HepG2 (cell line): ENCODE data around the gene GTSF1L. TPM values are rescaled to one million over a fixed set of nuclear protein-coding genes. Genes with fewer than 3 reads are reported as not detected.

Source experiments
- ATAC-seq: fragments of 200-7000 bp; cut with Tn5 transposase; 3 replicates; pipeline ENCODE4 v1.9.1; 2020; ENCODE audit warnings: mild to moderate bottlenecking, moderate library complexity
- BruUV-seq: library from RNA; stranded (reverse); fragments of 400-500 nt; replicated peaks from 2 replicates; lab custom pipeline; 2021; lab: Mats Ljungman, UMichigan
- CTCF ChIA-PET: fragments of 300-600 bp; formaldehyde crosslinking; extraction: SDS; loops from one replicate; lab custom pipeline; 2021; ENCODE audit warnings: low total read pairs, inconsistent platforms, low intra/inter-chr PET ratio; lab: Yijun Ruan, JAX
- POLR2A ChIA-PET: fragments of 350-600 bp; sonication (Branson Sonifier 250); formaldehyde crosslinking; loops from one replicate; lab custom pipeline; 2020; ENCODE audit warnings: antibody characterized with exemption, inconsistent platforms; lab: Yijun Ruan, JAX
- DNase-seq: peaks from one replicate; pipeline ENCODE4 v3.0.0-alpha.2; 2015; ENCODE audit warnings: low spot score
- FAIRE-seq: peaks from 3 replicates; lab custom pipeline; 2011; peaks lifted over from hg19 to GRCh38; lab: Jason Lieb, UNC
- H2AFZ ChIP-seq: one replicate; pipeline ENCODE4 v1.6.1; 2011; ENCODE audit warnings: low read length, inconsistent platforms
- H3K27ac ChIP-seq: fragments of 300-600 bp; 3 replicates; pipeline ENCODE4 v1.8.0; 2011; ENCODE audit warnings: mixed run types, mild to moderate bottlenecking, mixed read lengths, low read length, inconsistent platforms; ENCODE audit not compliant: insufficient read depth; ENCODE audit errors: extremely low read length
- H3K27me3 ChIP-seq, 2 experiments: fragments of 200-600 bp in 1 of 2; 2 replicates in 1 of 2; 3 replicates in 1 of 2; pipeline versions ENCODE4 v1.6.0 to v1.8.0; 2011; ENCODE audit warnings: low read length in 2 of 2, mild to moderate bottlenecking in 2 of 2, moderate library complexity in 2 of 2, inconsistent platforms in 1 of 2; ENCODE audit not compliant: insufficient read depth in 2 of 2, control insufficient read depth in 1 of 2
- H3K36me3 ChIP-seq, 2 experiments: fragments of 200-600 bp in 1 of 2; replicated peaks in 1 of 2; 2 replicates in 1 of 2; 3 replicates in 1 of 2; pipeline versions ENCODE4 v1.5.1 to v1.8.0; 2011; ENCODE audit warnings: low read length in 2 of 2, inconsistent platforms in 1 of 2; ENCODE audit not compliant: insufficient read depth in 2 of 2, control insufficient read depth in 1 of 2
- H3K4me1 ChIP-seq: 2 replicates; pipeline ENCODE4 v1.5.1; 2012; ENCODE audit warnings: low read length, inconsistent platforms; ENCODE audit not compliant: insufficient read depth
- H3K4me2 ChIP-seq: 2 replicates; pipeline ENCODE4 v1.6.0; 2011; ENCODE audit warnings: low read depth, low read length, inconsistent platforms
- H3K4me3 ChIP-seq, 3 experiments: fragments of 200-600 bp in 1 of 3; sonication (generic), shearing (Covaris generic) in 1 of 3; replicated peaks in 1 of 3; 2 replicates each; pipeline ENCODE4 v1.5.1; 2011 to 2016; ENCODE audit warnings: low read length in 3 of 3, inconsistent platforms in 2 of 3, low read depth in 2 of 3, mild to moderate bottlenecking in 2 of 3, control low read depth in 1 of 3, mixed read lengths in 1 of 3; ENCODE audit not compliant: insufficient read depth in 1 of 3
- H3K79me2 ChIP-seq: one replicate; pipeline ENCODE4 v1.6.1; 2011; ENCODE audit warnings: low read length, inconsistent platforms; ENCODE audit not compliant: insufficient read depth
- H3K9ac ChIP-seq: 2 replicates; pipeline ENCODE4 v1.6.0; 2011; ENCODE audit warnings: mild to moderate bottlenecking, low read depth, low read length, inconsistent platforms; ENCODE audit not compliant: insufficient read depth
- H3K9me3 ChIP-seq: 2 replicates; pipeline ENCODE4 v1.5.1; 2012; ENCODE audit warnings: mild to moderate bottlenecking, low read length
- H4K20me1 ChIP-seq: 2 replicates; pipeline ENCODE4 v1.6.0; 2011; ENCODE audit warnings: inconsistent platforms, mild to moderate bottlenecking, low read length, moderate library complexity; ENCODE audit not compliant: insufficient read depth
- AGO2 ChIP-seq: fragments of 200-400 bp; formaldehyde crosslinking; optimal IDR thresholded peaks from 2 replicates; pipeline ENCODE3; 2017; ENCODE audit warnings: mild to moderate bottlenecking, low read depth, low read length, moderate library complexity
- BRD4 ChIP-seq: sonication (generic); formaldehyde crosslinking; IDR thresholded peaks from 2 replicates; pipeline ENCODE4 v1.4.0; 2020; ENCODE audit warnings: missing genetic modification reagents
- CAMTA2 ChIP-seq: sonication (generic); formaldehyde crosslinking; IDR thresholded peaks from 2 replicates; pipeline ENCODE4 v1.4.0; 2020; ENCODE audit warnings: mild to moderate bottlenecking, missing genetic modification reagents, borderline replicate concordance
- GMEB2 ChIP-seq: IDR thresholded peaks from 2 replicates; pipeline ENCODE4 v1.6.1; 2016; ENCODE audit warnings: missing biosample characterization, missing genetic modification reagents, low read depth
- LCORL ChIP-seq, 2 experiments: fragments of 450-650 bp in 1 of 2; sonication (generic) in 1 of 2; formaldehyde crosslinking in 1 of 2; IDR thresholded peaks; 2 replicates each; pipeline versions ENCODE4 v1.5.0 to v1.6.1; 2017 to 2020; ENCODE audit warnings: antibody characterized with exemption in 1 of 2, missing genetic modification reagents in 1 of 2
- MAFF ChIP-seq: IDR thresholded peaks from 2 replicates; pipeline ENCODE4 v1.6.1; 2011; ENCODE audit warnings: low read depth, low read length, improper control_type of control experiment
- NAIF1 ChIP-seq: sonication (generic); formaldehyde crosslinking; IDR thresholded peaks from 2 replicates; pipeline ENCODE4 v1.5.0; 2020; ENCODE audit warnings: mild to moderate bottlenecking, missing genetic modification reagents, borderline replicate concordance
- TOPORS ChIP-seq: sonication (generic); formaldehyde crosslinking; IDR thresholded peaks from 2 replicates; pipeline ENCODE4 v1.8.0; 2023; ENCODE audit warnings: mild to moderate bottlenecking, missing genetic modification reagents
- ZBTB33 ChIP-seq: sonication (generic); formaldehyde crosslinking; IDR thresholded peaks from 2 replicates; pipeline ENCODE4 v1.4.0; 2020; ENCODE audit warnings: missing genetic modification reagents
- ZNF276 ChIP-seq: sonication (generic); formaldehyde crosslinking; IDR thresholded peaks from 2 replicates; pipeline ENCODE4 v1.4.0; 2020; ENCODE audit warnings: mild to moderate bottlenecking, low read depth, missing genetic modification reagents
- ZNF768 ChIP-seq: sonication (generic); formaldehyde crosslinking; IDR thresholded peaks from 2 replicates; pipeline ENCODE4 v1.4.0; 2020; ENCODE audit warnings: missing genetic modification reagents
- ZSCAN12 ChIP-seq: sonication (generic); formaldehyde crosslinking; IDR thresholded peaks from 2 replicates; pipeline ENCODE4 v1.9.0; 2021; ENCODE audit warnings: mild to moderate bottlenecking, missing genetic modification reagents
- ZSCAN5A ChIP-seq: sonication (generic); formaldehyde crosslinking; IDR thresholded peaks from 2 replicates; pipeline ENCODE4 v1.8.0; 2022; ENCODE audit warnings: mild to moderate bottlenecking, missing genetic modification reagents, borderline replicate concordance
- WGBS: methylation state at CpG from one replicate; pipeline ENCODE4 v1.1.6; 2017; ENCODE audit warnings: low lambda C conversion rate; 5-methylcytosine and 5-hydroxymethylcytosine counted together
- in situ Hi-C: cut with HindIII; loops from 2 replicates; pipeline ENCODE4 v1.10.0; 2017; ENCODE audit warnings: low pct_unique_long_range_greater_than_20kb; ENCODE audit not compliant: extremely low pct_ligation_motif_present
- intact Hi-C: fragments of 100-400 bp; cut with micrococcal nuclease; formaldehyde crosslinking; loops from one replicate; pipeline ENCODE4 v1.10.0; 2022; ENCODE audit not compliant: unreplicated experiment
- polyA plus RNA-seq, 8 experiments: library from polyadenylated mRNA; depleted of rRNA in 3 of 8; stranded (reverse) in 7 of 8; unstranded in 1 of 8; fragments of >200 nt; fragmentation: Illumina TruSeq in 4 of 8; extraction: Trizol in 4 of 8; gene quantifications; 2 replicates each; pipeline versions ENCODE4 v1.2.1 to v1.2.3, GENCODE V29; 2011 to 2016; ENCODE audit warnings: low read depth in 4 of 8, missing spikeins in 1 of 8, mixed read lengths in 1 of 8; ENCODE audit not compliant: insufficient read depth in 1 of 8
- total RNA-seq, 5 experiments: library from RNA; depleted of rRNA; stranded (reverse); fragments of >200 nt; fragmentation: Illumina TruSeq; extraction: Trizol; gene quantifications; 2 replicates each; pipeline ENCODE4 v1.2.3, GENCODE V29; 2016; ENCODE audit warnings: low read depth in 1 of 5
- TF ChIP-seq, protein P1 (sequence below): sonication (generic); formaldehyde crosslinking; IDR thresholded peaks from 2 replicates; pipeline ENCODE4 v1.8.1; 2023; ENCODE audit warnings: mild to moderate bottlenecking, missing genetic modification reagents

The GTSF1L gene
- total and polyA plus RNA-seq, 2 of the 13 experiments (the other 11 are each of a cell fraction or from before 2014, with no cell fraction given), result not detected

DNA sequence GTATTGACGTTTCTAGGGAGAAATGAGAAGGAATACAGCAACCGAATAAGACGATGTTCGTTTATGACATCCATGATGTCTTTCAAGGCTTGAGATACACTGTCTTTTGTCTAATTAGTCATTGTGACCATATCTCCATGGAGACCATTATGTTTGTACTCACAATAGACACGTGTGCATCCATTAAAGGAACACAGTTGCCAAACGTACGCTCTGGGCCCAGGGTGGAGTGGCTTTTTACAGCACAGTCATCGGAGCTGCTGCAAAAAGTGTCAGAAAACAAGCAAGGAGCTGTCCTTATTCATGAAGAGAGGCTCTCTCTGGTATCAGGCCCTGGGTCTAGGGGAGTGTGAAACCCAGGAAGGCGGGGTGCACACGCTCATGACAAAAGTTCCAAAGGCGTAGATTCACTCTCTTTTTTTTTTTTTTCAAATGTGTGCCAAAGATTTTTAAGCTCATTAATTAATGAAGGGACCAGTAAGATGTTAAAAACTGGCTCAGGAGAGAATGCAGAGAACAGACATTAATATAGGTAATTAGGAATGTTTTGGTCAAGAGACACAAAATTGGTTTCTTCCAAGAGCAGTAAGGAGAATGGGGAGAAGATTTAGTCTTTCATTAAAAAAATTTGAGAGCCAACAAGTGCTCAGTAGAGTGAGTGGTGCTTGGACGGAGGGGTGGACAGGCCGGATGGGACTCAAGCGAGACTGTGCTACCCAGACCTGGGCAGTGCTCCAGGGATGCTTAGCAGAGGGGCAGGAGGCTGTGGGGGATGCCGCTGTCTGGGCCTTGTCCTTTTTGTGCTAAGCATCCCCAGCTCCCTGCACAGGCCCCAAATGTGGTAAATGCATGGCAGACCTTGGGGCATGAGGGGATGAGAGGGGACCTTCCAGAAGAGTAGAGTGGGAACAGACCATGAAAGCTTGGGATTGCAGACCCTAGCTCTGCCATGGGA, 34.9 kb upstream of the GTSF1L start:
- no TSS peak for BruUV-seq
- H3K79me2 ChIP-seq, result no peaks in the 10 kb centered on the region
- ChIA-PET POLR2A (no interaction called here), CTCF (no interaction called here)
- H3K4me1 ChIP-seq, result no peaks in the 10 kb centered on the region
- FAIRE-seq (no peak), DNase-seq (no peak), ATAC-seq (no peak)
- no peak overlapping the region for H3K4me2 ChIP-seq
- 25% methylated on average over 15 of the region's 15 CpGs for WGBS
- no peak for TF ChIP-seq GMEB2
- TF ChIP-seq, protein P1, sequence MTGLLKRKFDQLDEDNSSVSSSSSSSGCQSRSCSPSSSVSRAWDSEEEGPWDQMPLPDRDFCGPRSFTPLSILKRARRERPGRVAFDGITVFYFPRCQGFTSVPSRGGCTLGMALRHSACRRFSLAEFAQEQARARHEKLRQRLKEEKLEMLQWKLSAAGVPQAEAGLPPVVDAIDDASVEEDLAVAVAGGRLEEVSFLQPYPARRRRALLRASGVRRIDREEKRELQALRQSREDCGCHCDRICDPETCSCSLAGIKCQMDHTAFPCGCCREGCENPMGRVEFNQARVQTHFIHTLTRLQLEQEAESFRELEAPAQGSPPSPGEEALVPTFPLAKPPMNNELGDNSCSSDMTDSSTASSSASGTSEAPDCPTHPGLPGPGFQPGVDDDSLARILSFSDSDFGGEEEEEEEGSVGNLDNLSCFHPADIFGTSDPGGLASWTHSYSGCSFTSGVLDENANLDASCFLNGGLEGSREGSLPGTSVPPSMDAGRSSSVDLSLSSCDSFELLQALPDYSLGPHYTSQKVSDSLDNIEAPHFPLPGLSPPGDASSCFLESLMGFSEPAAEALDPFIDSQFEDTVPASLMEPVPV (CRISPR knock-in tag), result no peak
- TF ChIP-seq TOPORS, result no peak
- TF ChIP-seq AGO2, result no peak
- no peak for TF ChIP-seq LCORL (IDR thresholded peaks at IDR 0.05)
- no peak for TF ChIP-seq LCORL (CRISPR knock-in tag; IDR thresholded peaks at IDR 0.05)
- TF ChIP-seq CAMTA2 (CRISPR knock-in tag), result no peak
- TF ChIP-seq NAIF1 (CRISPR knock-in tag), result no peak
- TF ChIP-seq MAFF, result no peak
- TF ChIP-seq ZNF276 (CRISPR knock-in tag), result no peak
- no peak for TF ChIP-seq ZBTB33 (CRISPR knock-in tag)
- no peak for TF ChIP-seq ZSCAN12 (CRISPR knock-in tag)
- TF ChIP-seq ZNF768 (CRISPR knock-in tag), result no peak
- no peak for TF ChIP-seq BRD4 (CRISPR knock-in tag)
- no peak for TF ChIP-seq ZSCAN5A (CRISPR knock-in tag)
- no peak overlapping the region for H2AFZ ChIP-seq
- H3K9ac ChIP-seq, result no peak overlapping the region
- no peaks in the 10 kb centered on the region for H3K9me3 ChIP-seq
- peaks cover 5 to 49% of the 10 kb centered on the region in 2 experiments for H3K27me3 ChIP-seq
- H4K20me1 ChIP-seq, result no peaks in the 10 kb centered on the region
- H3K27ac ChIP-seq, result no peak overlapping the region
- no peaks in the 10 kb centered on the region for H3K36me3 ChIP-seq
- in situ Hi-C loops (no loop called here), intact Hi-C loops (no loop called here)
- no peak overlapping the region for H3K4me3 ChIP-seq
